Lower leg skin (tissue), 3 donors: ENCODE measurements around the gene ARNT2.

Experiments used
- POLR2A ChIP-seq, 2 donors: fragments of 450-650 bp; IDR thresholded peaks; one replicate each; pipeline ENCODE4 v1.6.1; 2016 to 2017; ENCODE audit warnings: antibody characterized with exemption in 2 of 2, mild to moderate bottlenecking in 1 of 2, moderate library complexity in 1 of 2
- TF ChIP-seq, protein P1 (sequence below), 3 donors: fragments of 450-650 bp; IDR thresholded peaks; one replicate each; pipeline ENCODE4 v1.5.1; 2016; ENCODE audit warnings: antibody characterized with exemption in 3 of 3, mild to moderate bottlenecking in 3 of 3, moderate library complexity in 2 of 3

DNA sequence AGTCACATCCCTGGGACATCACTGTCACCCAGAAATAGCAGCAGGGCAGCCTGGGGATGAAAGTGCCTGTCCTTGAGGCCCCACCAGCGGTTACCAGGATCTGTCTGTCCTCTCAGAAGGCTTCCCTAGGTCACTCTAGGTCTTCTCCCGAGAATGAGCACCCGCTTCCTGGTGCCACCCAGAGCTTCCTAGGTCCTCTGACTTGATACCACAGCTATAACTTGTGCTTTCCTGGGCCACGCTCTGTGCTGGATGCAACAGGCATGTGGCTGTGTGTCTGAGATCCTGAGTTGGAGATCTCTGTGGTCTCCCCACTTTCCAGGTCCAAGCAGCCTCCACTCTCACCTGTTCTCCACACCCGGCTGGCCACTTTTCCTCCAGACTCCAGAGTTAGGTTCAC, 25.8 kb downstream of the ARNT2 start:
- TF ChIP-seq, protein P1, sequence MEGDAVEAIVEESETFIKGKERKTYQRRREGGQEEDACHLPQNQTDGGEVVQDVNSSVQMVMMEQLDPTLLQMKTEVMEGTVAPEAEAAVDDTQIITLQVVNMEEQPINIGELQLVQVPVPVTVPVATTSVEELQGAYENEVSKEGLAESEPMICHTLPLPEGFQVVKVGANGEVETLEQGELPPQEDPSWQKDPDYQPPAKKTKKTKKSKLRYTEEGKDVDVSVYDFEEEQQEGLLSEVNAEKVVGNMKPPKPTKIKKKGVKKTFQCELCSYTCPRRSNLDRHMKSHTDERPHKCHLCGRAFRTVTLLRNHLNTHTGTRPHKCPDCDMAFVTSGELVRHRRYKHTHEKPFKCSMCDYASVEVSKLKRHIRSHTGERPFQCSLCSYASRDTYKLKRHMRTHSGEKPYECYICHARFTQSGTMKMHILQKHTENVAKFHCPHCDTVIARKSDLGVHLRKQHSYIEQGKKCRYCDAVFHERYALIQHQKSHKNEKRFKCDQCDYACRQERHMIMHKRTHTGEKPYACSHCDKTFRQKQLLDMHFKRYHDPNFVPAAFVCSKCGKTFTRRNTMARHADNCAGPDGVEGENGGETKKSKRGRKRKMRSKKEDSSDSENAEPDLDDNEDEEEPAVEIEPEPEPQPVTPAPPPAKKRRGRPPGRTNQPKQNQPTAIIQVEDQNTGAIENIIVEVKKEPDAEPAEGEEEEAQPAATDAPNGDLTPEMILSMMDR (IDR thresholded peaks at IDR 0.05): no peak
- no peak for TF ChIP-seq POLR2A (IDR thresholded peaks at IDR 0.05)
